HG03064 (cell line): ENCODE results near the gene FUT1.

Experiments used
- ATAC-seq: cut with Tn5 transposase; IDR thresholded peaks from one replicate; pipeline ENCODE4 v1.9.1; 2021; ENCODE audit warnings: low read depth; ENCODE audit not compliant: unreplicated experiment

FUT1 gene

GRCh38 chr19:48741129-48741999 is 11.1 kb downstream of the FUT1 start:
- ATAC-seq: no peak

GRCh38 chr19:48740164-48740972 is 12.1 kb downstream of the FUT1 start, which contains the start of gene RASIP1:
RASIP1 (minus strand) TSS chr19:48740610; CDS start chr19:48740282, 328 bp downstream.
- no peak for ATAC-seq

GRCh38 chr19:48739404-48740163 is 12.9 kb downstream of the FUT1 start:
- ATAC-seq: no peak

GRCh38 chr19:48738557-48739403 is 13.7 kb downstream of the FUT1 start:
- no peak for ATAC-seq

GRCh38 chr19:48737360-48737998 is 15.0 kb downstream of the FUT1 start:
- no peak for ATAC-seq

- ATAC-seq: no peak
These were observed 17.3 kb downstream of the FUT1 start for GRCh38 chr19:48735031-48735615.

GRCh38 chr19:48734625-48735024 is 17.8 kb downstream of the FUT1 start:
- no peak for ATAC-seq

GRCh38 chr19:48731452-48731851 is 21.0 kb downstream of the FUT1 start:
- no peak for ATAC-seq

- no peak for ATAC-seq
These were observed 23.4 kb downstream of the FUT1 start for GRCh38 chr19:48728911-48729664.

GRCh38 chr19:48726556-48726955 is 25.9 kb downstream of the FUT1 start:
- ATAC-seq: no peak

- no peak for ATAC-seq
These were observed 27.4 kb downstream of the FUT1 start for GRCh38 chr19:48724796-48725753.

GRCh38 chr19:48722196-48722708 is 30.2 kb downstream of the FUT1 start:
- no peak for ATAC-seq

GRCh38 chr19:48720613-48721296 is 31.7 kb downstream of the FUT1 start:
- peak; percentile 61 for ATAC-seq

- ATAC-seq: no peak
These were observed 32.2 kb downstream of the FUT1 start for GRCh38 chr19:48720251-48720612.

GRCh38 chr19:48719263-48720171 is 32.9 kb downstream of the FUT1 start, which contains the start of gene MAMSTR:
MAMSTR (minus strand) TSS chr19:48719725; CDS start chr19:48719031, 694 bp downstream.
- no peak for ATAC-seq
